ENCODE data around the gene MAGI2.

DNA sequence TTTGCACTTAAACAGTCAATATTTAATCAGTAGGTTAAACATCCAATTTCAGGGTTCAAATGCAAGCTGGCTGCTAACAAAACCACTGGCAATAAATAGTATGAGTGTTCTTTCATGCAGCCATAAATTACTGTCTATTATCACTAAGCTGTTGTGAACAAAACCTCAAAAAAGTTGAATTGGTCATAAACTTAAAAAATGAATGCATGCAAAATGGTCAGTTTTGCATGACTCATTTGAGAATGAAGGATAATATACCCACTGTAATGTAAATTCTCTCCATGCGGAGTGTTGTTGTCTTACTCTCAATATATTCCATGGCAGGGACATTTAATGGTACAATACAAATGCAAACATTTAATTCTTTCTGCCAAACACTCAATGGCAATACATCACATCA, 226.4 kb downstream of the MAGI2 start:
- TF ChIP-seq, protein P1, sequence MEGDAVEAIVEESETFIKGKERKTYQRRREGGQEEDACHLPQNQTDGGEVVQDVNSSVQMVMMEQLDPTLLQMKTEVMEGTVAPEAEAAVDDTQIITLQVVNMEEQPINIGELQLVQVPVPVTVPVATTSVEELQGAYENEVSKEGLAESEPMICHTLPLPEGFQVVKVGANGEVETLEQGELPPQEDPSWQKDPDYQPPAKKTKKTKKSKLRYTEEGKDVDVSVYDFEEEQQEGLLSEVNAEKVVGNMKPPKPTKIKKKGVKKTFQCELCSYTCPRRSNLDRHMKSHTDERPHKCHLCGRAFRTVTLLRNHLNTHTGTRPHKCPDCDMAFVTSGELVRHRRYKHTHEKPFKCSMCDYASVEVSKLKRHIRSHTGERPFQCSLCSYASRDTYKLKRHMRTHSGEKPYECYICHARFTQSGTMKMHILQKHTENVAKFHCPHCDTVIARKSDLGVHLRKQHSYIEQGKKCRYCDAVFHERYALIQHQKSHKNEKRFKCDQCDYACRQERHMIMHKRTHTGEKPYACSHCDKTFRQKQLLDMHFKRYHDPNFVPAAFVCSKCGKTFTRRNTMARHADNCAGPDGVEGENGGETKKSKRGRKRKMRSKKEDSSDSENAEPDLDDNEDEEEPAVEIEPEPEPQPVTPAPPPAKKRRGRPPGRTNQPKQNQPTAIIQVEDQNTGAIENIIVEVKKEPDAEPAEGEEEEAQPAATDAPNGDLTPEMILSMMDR (IDR thresholded peaks at IDR 0.05; ENCODE audit: insufficient read depth, low read length, poor library complexity, severe bottlenecking) = no peak
- TF ChIP-seq EZH2phosphoT487 (conservative IDR thresholded peaks at IDR 0.05; ENCODE audit: low read length) = no peak
